GM12878 (cell line): ENCODE data around the gene CCDC181.

ENCODE experiments used
- BHLHE40 ChIP-seq, 2 experiments: fragments of 450-650 bp in 1 of 2; IDR thresholded peaks; 2 replicates each; pipeline ENCODE4 v1.6.1; 2011 to 2017; ENCODE audit warnings: low read depth in 2 of 2, borderline replicate concordance in 1 of 2, improper control_type of control experiment in 1 of 2, low read length in 1 of 2, mild to moderate bottlenecking in 1 of 2
- TCF12 ChIP-seq: IDR thresholded peaks from 2 replicates; pipeline ENCODE4 v1.6.1; 2011; ENCODE audit warnings: low read depth, mild to moderate bottlenecking, low read length
- TF ChIP-seq, protein P1 (sequence below), 3 experiments: IDR thresholded peaks in 2 of 3; conservative IDR thresholded peaks in 1 of 3; 2 replicates each; pipeline ENCODE4 v1.5.1; 2011; ENCODE audit warnings: low read depth in 3 of 3, low read length in 3 of 3, mild to moderate bottlenecking in 3 of 3, control low read depth in 2 of 3, moderate library complexity in 2 of 3, inconsistent platforms in 1 of 3, mixed read lengths in 1 of 3; ENCODE audit not compliant: control insufficient read depth in 2 of 3, insufficient read depth in 1 of 3; ENCODE audit errors: extremely low read depth in 1 of 3
- TF ChIP-seq, protein P2 (sequence below): fragments of 450-650 bp; IDR thresholded peaks from 2 replicates; pipeline ENCODE4 v1.6.1; 2017; ENCODE audit warnings: antibody characterized with exemption, mild to moderate bottlenecking, moderate library complexity
- TF ChIP-seq, protein P3 (sequence below): fragments of 450-650 bp; formaldehyde crosslinking; IDR thresholded peaks from 2 replicates; pipeline ENCODE4 v1.4.0; 2022; ENCODE audit warnings: mild to moderate bottlenecking, moderate library complexity

DNA sequence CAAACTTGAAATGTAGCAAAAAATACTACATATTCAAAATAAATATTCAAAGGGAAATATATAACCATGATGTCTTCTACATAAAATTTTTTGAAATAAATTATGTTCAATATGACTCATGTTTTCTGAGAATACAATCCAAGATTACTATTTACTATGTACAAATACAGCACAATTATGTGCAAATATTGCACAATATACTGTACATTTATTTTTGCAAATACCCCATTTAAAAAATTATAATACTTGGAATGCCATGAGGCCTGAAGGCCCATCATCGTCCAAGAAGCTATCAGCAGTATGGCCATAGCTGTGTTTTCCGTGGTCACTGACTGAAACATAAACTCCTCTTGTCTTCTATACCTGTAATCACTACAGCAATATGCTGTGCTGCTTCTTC lies 12.3 kb downstream of the CCDC181 start:
- TF ChIP-seq, protein P1, sequence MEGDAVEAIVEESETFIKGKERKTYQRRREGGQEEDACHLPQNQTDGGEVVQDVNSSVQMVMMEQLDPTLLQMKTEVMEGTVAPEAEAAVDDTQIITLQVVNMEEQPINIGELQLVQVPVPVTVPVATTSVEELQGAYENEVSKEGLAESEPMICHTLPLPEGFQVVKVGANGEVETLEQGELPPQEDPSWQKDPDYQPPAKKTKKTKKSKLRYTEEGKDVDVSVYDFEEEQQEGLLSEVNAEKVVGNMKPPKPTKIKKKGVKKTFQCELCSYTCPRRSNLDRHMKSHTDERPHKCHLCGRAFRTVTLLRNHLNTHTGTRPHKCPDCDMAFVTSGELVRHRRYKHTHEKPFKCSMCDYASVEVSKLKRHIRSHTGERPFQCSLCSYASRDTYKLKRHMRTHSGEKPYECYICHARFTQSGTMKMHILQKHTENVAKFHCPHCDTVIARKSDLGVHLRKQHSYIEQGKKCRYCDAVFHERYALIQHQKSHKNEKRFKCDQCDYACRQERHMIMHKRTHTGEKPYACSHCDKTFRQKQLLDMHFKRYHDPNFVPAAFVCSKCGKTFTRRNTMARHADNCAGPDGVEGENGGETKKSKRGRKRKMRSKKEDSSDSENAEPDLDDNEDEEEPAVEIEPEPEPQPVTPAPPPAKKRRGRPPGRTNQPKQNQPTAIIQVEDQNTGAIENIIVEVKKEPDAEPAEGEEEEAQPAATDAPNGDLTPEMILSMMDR (IDR thresholded peaks at IDR 0.05 in 2 of 3, conservative IDR thresholded peaks at IDR 0.05 in 1 of 3; ENCODE audit: control insufficient read depth in 2 of 3, extremely low read depth in 1 of 3, insufficient read depth in 1 of 3, low read depth in 3 of 3, low read length in 3 of 3), result no peak
- TF ChIP-seq, protein P2, sequence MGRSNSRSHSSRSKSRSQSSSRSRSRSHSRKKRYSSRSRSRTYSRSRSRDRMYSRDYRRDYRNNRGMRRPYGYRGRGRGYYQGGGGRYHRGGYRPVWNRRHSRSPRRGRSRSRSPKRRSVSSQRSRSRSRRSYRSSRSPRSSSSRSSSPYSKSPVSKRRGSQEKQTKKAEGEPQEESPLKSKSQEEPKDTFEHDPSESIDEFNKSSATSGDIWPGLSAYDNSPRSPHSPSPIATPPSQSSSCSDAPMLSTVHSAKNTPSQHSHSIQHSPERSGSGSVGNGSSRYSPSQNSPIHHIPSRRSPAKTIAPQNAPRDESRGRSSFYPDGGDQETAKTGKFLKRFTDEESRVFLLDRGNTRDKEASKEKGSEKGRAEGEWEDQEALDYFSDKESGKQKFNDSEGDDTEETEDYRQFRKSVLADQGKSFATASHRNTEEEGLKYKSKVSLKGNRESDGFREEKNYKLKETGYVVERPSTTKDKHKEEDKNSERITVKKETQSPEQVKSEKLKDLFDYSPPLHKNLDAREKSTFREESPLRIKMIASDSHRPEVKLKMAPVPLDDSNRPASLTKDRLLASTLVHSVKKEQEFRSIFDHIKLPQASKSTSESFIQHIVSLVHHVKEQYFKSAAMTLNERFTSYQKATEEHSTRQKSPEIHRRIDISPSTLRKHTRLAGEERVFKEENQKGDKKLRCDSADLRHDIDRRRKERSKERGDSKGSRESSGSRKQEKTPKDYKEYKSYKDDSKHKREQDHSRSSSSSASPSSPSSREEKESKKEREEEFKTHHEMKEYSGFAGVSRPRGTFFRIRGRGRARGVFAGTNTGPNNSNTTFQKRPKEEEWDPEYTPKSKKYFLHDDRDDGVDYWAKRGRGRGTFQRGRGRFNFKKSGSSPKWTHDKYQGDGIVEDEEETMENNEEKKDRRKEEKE, result no peak
- TF ChIP-seq, protein P3, sequence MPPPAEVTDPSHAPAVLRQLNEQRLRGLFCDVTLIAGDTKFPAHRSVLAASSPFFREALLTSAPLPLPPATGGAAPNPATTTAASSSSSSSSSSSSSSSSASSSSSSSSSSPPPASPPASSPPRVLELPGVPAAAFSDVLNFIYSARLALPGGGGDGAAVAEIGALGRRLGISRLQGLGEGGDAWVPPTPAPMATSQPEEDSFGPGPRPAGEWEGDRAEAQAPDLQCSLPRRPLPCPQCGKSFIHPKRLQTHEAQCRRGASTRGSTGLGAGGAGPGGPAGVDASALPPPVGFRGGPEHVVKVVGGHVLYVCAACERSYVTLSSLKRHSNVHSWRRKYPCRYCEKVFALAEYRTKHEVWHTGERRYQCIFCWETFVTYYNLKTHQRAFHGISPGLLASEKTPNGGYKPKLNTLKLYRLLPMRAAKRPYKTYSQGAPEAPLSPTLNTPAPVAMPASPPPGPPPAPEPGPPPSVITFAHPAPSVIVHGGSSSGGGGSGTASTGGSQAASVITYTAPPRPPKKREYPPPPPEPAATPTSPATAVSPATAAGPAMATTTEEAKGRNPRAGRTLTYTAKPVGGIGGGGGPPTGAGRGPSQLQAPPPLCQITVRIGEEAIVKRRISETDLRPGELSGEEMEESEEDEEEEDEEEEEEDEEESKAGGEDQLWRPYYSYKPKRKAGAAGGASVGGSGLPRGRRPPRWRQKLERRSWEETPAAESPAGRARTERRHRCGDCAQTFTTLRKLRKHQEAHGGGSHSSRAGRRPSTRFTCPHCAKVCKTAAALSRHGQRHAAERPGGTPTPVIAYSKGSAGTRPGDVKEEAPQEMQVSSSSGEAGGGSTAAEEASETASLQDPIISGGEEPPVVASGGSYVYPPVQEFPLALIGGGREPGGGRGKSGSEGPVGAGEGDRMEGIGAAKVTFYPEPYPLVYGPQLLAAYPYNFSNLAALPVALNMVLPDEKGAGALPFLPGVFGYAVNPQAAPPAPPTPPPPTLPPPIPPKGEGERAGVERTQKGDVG (CRISPR knock-in tag), result no peak
- TF ChIP-seq TCF12 (no peak), BHLHE40 (IDR thresholded peaks at IDR 0.05; ENCODE audit: borderline replicate concordance in 1 of 2, low read depth in 2 of 2, low read length in 1 of 2) (no peak)
